Endodermal cell (in vitro differentiated cells): ENCODE measurements around the gene ANKRD33B. TPM values are rescaled to one million over a fixed set of nuclear protein-coding genes. Genes with fewer than 3 reads are reported as not detected.

Experiments
- DNase-seq: peaks from one replicate; pipeline ENCODE4 v3.0.0-alpha.2; 2017
- H3K27ac ChIP-seq: 2 replicates; pipeline ENCODE4 v1.5.1; 2013; ENCODE audit warnings: mild to moderate bottlenecking, low read depth, low read length, moderate library complexity
- H3K27me3 ChIP-seq: 2 replicates; pipeline ENCODE4 v1.6.1; 2013; ENCODE audit warnings: mild to moderate bottlenecking, low read length, moderate library complexity; ENCODE audit not compliant: insufficient read depth, control insufficient read depth, poor library complexity, severe bottlenecking
- H3K36me3 ChIP-seq: 2 replicates; pipeline ENCODE4 v1.7.0; 2013; ENCODE audit warnings: mild to moderate bottlenecking, low read length, moderate library complexity; ENCODE audit not compliant: control insufficient read depth, insufficient read depth
- H3K4me1 ChIP-seq: one replicate; pipeline ENCODE4 v1.7.0; 2013; ENCODE audit warnings: low read length; ENCODE audit not compliant: control insufficient read depth, insufficient read depth
- H3K4me3 ChIP-seq: 2 replicates; pipeline ENCODE4 v1.5.1; 2013; ENCODE audit warnings: mild to moderate bottlenecking, low read length, moderate library complexity
- H3K9ac ChIP-seq: 2 replicates; pipeline ENCODE4 v1.6.1; 2013; ENCODE audit warnings: mild to moderate bottlenecking, low read length, moderate library complexity; ENCODE audit not compliant: poor library complexity, severe bottlenecking; ENCODE audit errors: extremely low read depth
- H3K9me3 ChIP-seq: 2 replicates; pipeline ENCODE4 v1.6.1; 2013; ENCODE audit warnings: mild to moderate bottlenecking, low read length, moderate library complexity; ENCODE audit not compliant: control insufficient read depth
- H3K27ac Mint-ChIP-seq: 2 replicates; pipeline ENCODE4 v1.8.0; 2020; ENCODE audit warnings: mixed read lengths
- H3K27me3 Mint-ChIP-seq: 2 replicates; pipeline ENCODE4 v1.8.0; 2021; ENCODE audit warnings: mild to moderate bottlenecking, mixed read lengths; ENCODE audit not compliant: insufficient read depth
- H3K36me3 Mint-ChIP-seq: 2 replicates; pipeline ENCODE4 v1.8.0; 2020; ENCODE audit warnings: low read depth, mixed read lengths
- H3K4me1 Mint-ChIP-seq: 2 replicates; pipeline ENCODE4 v1.8.0; 2020; ENCODE audit warnings: mixed read lengths
- H3K4me3 Mint-ChIP-seq: 2 replicates; pipeline ENCODE4 v1.8.0; 2020; ENCODE audit warnings: mild to moderate bottlenecking, moderate library complexity, mixed read lengths
- H3K9me3 Mint-ChIP-seq: 2 replicates; pipeline ENCODE4 v1.8.0; 2020; ENCODE audit warnings: mild to moderate bottlenecking, mixed read lengths
- CTCF ChIP-seq: fragments of 200-600 bp; sonication (generic); conservative IDR thresholded peaks from 2 replicates; pipeline ENCODE4 v1.5.0; 2021; ENCODE audit warnings: antibody characterized with exemption, mild to moderate bottlenecking
- WGBS, 2 experiments: methylation state at CpG; one replicate each; pipeline versions ENCODE4 v1.1.5 to v1.1.7; 2013; ENCODE audit warnings: missing lambda C conversion rate in 2 of 2, mixed read lengths in 1 of 2; ENCODE audit not compliant: insufficient coverage in 1 of 2, insufficient read length in 1 of 2; 5-methylcytosine and 5-hydroxymethylcytosine counted together
- total RNA-seq, 2 donors: library from RNA; stranded (reverse); fragmentation: NEBNext Ultra II Directional in 1 of 2; extraction: Animal tissue kit (Norgen Biotek cat#: 25700) in 1 of 2; gene quantifications; 2 replicates in 1 of 2; 3 replicates in 1 of 2; pipeline ENCODE4 v1.2.1, GENCODE V29; 2021

The ANKRD33B gene
- total RNA-seq, 2 donors from 2014 or later = 21.9 to 37.2 TPM

GRCh38 chr5:10674582-10674981 lies 110.7 kb downstream of the ANKRD33B start:
- DNase-seq = peak; percentile 31
- peaks cover 3% of the 10 kb centered on the region for H3K27me3 Mint-ChIP-seq
- H3K9me3 Mint-ChIP-seq = peaks cover 6% of the 10 kb centered on the region
- no peaks in the 10 kb centered on the region for H3K4me1 Mint-ChIP-seq
- no peak overlapping the region for H3K4me3 Mint-ChIP-seq
- H3K36me3 Mint-ChIP-seq = peaks cover 18% of the 10 kb centered on the region
- peaks cover 7% of the 10 kb centered on the region for H3K9me3 ChIP-seq
- H3K27ac ChIP-seq = no peak overlapping the region
- H3K9ac ChIP-seq = no peak overlapping the region
- no peak overlapping the region for H3K4me3 ChIP-seq
- H3K4me1 ChIP-seq = no peaks in the 10 kb centered on the region
- H3K27me3 ChIP-seq = no peaks in the 10 kb centered on the region
- TF ChIP-seq CTCF = no peak
- H3K36me3 ChIP-seq = peaks cover 27% of the 10 kb centered on the region
- 86 to 94% methylated on average over 5 to 6 of the region's 6 CpGs for WGBS, 2 experiments
- H3K27ac Mint-ChIP-seq = no peak overlapping the region

- Histone ChIP-seq H3K4me3 (no peak overlapping the region), H3K4me1 (no peaks in the 10 kb centered on the region), H3K27ac (no peak overlapping the region), H3K27me3 (no peaks in the 10 kb centered on the region), H3K9ac (no peak overlapping the region), H3K9me3 (peaks cover 7% of the 10 kb centered on the region), H3K36me3 (peaks cover 34% of the 10 kb centered on the region)
- H3K27me3 Mint-ChIP-seq = peaks cover 3% of the 10 kb centered on the region
- no peak for DNase-seq
- no peaks in the 10 kb centered on the region for H3K4me1 Mint-ChIP-seq
- no peak for TF ChIP-seq CTCF
- H3K4me3 Mint-ChIP-seq = no peak overlapping the region
- 90 to 94% methylated on average over 13 to 14 of the region's 14 CpGs for WGBS, 2 experiments
- peaks cover 24% of the 10 kb centered on the region for H3K36me3 Mint-ChIP-seq
- no peak overlapping the region for H3K27ac Mint-ChIP-seq
- peaks cover 6% of the 10 kb centered on the region for H3K9me3 Mint-ChIP-seq
Observed at GRCh38 chr5:10675177-10675700, 111.4 kb downstream of the ANKRD33B start.

GRCh38 chr5:10676224-10676623 lies 112.4 kb downstream of the ANKRD33B start:
- Histone ChIP-seq H3K4me1 (no peaks in the 10 kb centered on the region), H3K36me3 (peaks cover 44% of the 10 kb centered on the region), H3K27ac (no peak overlapping the region), H3K27me3 (no peaks in the 10 kb centered on the region), H3K9ac (no peak overlapping the region), H3K9me3 (peaks cover 7% of the 10 kb centered on the region), H3K4me3 (no peak overlapping the region)
- H3K9me3 Mint-ChIP-seq = peaks cover 6% of the 10 kb centered on the region
- no peak for DNase-seq
- H3K36me3 Mint-ChIP-seq = peaks cover 32% of the 10 kb centered on the region
- WGBS, 2 experiments = 92 to 95% methylated on average over 4 of the region's 4 CpGs
- H3K27me3 Mint-ChIP-seq = peaks cover 3% of the 10 kb centered on the region
- H3K4me1 Mint-ChIP-seq = no peaks in the 10 kb centered on the region
- H3K27ac Mint-ChIP-seq = no peak overlapping the region
- no peak overlapping the region for H3K4me3 Mint-ChIP-seq
- no peak for TF ChIP-seq CTCF
